ENCODE data around the gene ACAD9.
"Not testable (repeated sequence)": the region's sequence is repeated elsewhere in the genome, so short reads cannot be mapped to it uniquely, and the experiment has no call there.

The ACAD9 gene

DNA sequence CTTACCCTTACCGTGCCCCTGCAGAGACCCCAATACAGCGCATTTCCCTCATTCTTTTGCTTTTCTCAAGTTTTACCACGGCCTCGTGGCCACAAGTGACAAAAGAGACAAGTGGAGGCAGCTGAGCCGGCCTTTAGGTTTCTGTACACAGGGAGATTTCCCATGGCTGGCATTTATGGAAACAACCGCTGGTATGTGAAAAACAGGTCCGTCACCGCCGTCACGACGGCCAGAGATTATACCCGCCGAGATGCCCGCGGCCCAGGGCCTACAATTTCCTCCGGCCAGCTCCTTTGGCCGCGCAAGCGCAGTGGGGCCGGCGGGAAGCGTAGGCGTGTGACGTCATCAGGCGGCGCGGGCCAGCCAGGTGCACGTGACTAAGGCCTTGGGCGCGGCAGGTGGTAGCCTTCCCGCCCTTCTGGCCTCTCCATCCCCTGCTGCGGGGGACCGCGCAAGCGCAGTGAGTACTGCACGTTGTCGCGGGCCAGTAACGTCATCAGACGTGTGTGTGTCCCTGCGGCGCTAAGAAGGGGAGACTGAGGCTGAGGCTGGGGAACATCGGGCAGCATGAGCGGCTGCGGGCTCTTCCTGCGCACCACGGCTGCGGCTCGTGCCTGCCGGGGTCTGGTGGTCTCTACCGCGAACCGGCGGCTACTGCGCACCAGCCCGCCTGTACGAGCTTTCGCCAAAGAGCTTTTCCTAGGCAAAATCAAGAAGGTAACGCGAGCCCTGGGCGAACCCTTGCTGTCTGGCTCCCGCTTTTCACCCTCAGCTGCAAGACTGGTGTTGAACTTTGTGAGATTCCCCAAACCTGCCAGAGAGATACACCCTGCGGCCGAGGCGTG is at the start of gene ACAD9:
Gene ACAD9 (plus strand): TSS at position 496 of the 845 bp plus-strand sequence. CDS start 72 bp downstream, at position 568.
- peak; percentile 97 for DNase-seq (ENCODE audit: extremely low read depth, low read depth)

DNA sequence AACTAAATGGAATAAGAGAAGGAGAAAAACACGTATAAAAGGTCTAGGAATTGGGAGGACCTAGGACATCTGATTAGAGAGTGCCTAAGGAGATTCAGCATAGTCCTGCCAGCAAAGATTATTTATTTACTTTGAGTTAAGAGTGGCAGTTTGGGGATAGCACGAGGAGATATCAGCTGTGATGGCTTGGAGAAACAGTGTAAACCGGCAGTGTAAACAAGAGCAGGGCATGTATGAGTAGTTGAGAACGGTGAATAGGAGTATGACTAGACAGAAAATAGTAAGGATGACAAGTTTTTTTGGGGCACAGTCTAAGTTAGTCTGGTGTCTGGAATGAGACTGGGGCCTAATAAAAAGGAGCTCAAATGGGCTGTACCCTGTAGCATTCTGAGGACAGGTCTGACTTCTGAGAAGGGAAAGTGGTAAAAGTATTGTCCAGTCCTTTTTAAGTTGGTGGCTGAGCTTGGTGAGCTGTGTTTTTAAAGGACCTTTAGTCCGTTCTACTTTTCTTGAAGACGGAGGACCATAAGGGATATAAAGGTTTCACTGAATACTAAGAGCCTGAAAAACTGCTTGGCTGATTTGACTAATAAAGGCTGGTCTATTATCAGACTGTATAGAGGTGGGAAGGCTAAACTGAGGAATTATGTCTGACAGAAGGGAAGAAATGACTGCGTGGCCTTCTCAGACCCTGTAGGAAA is 49.3 kb upstream of the ACAD9 start:
- DNase-seq (ENCODE audit: extremely low read depth, low read depth) = not testable (repeated sequence)

More for the DNA sequence above, at the start of gene ACAD9:
- TF ChIP-seq, protein P1, sequence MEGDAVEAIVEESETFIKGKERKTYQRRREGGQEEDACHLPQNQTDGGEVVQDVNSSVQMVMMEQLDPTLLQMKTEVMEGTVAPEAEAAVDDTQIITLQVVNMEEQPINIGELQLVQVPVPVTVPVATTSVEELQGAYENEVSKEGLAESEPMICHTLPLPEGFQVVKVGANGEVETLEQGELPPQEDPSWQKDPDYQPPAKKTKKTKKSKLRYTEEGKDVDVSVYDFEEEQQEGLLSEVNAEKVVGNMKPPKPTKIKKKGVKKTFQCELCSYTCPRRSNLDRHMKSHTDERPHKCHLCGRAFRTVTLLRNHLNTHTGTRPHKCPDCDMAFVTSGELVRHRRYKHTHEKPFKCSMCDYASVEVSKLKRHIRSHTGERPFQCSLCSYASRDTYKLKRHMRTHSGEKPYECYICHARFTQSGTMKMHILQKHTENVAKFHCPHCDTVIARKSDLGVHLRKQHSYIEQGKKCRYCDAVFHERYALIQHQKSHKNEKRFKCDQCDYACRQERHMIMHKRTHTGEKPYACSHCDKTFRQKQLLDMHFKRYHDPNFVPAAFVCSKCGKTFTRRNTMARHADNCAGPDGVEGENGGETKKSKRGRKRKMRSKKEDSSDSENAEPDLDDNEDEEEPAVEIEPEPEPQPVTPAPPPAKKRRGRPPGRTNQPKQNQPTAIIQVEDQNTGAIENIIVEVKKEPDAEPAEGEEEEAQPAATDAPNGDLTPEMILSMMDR (IDR thresholded peaks at IDR 0.05; ENCODE audit: low read depth, low read length) = no peak

DNA sequence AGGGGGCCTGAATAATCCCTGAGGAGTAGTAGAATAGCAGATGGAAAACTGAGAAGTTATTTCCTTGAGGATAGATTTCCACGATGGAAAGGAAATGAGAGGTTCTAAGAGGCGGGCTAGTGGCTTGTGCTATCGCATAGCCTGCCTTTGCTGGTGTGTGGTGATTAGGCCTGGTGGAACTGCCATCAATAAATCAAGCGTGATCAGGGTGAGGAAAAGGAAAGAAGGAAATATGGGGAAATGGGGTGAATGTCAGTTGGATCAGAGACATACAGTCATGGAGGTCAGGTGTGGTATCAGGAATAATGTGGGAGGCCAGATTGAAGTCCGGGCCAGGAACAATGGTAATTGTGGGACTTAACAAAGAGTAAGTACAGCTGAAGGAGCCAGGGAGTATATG is 48.7 kb upstream of the ACAD9 start:
- DNase-seq (ENCODE audit: extremely low read depth, low read depth) = not testable (repeated sequence)

DNA sequence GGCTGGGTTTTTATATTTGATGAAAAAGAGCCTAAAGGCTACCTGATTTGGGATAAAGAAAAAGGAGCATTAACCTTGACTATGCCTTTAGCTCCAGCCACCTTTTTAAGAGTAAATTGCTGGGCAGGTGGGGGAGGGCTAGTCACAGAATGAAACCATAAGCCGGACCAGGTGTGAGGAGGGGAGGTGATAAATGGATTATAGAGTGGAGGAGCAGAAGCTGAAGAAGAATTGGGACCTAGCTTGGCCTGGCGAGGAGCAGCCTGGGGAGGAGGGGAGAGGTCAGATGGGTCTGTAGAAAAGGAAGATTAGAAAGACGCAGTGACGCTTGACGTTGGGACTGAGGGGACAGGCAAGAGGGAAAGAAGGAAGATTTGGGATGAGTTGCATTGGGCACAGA is 46.4 kb upstream of the ACAD9 start:
- DNase-seq (ENCODE audit: extremely low read depth, low read depth) = not testable (repeated sequence)

DNA sequence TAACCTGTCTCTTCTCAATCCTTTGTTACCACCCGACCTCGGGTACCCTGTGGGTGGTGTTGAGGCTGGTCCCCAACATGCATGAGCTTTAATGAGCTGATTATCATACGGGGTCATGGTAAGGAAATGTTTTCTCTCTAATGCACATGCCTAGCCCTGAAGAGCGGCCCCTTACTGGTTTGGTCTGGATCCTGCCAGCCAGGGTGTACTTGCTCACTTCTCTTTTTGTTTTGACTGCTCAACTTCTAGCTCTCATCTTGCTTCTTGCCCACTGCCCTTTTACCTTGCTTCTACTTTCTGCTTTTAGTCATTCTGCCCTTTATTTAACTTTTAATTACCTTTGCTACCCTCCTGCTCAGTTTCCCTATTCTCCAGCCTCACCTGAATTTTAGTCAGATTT is 44.3 kb upstream of the ACAD9 start:
- DNase-seq (ENCODE audit: extremely low read depth, low read depth) = no peak
- TF ChIP-seq, protein P1 (IDR thresholded peaks at IDR 0.05; ENCODE audit: low read depth, low read length) = no peak

DNA sequence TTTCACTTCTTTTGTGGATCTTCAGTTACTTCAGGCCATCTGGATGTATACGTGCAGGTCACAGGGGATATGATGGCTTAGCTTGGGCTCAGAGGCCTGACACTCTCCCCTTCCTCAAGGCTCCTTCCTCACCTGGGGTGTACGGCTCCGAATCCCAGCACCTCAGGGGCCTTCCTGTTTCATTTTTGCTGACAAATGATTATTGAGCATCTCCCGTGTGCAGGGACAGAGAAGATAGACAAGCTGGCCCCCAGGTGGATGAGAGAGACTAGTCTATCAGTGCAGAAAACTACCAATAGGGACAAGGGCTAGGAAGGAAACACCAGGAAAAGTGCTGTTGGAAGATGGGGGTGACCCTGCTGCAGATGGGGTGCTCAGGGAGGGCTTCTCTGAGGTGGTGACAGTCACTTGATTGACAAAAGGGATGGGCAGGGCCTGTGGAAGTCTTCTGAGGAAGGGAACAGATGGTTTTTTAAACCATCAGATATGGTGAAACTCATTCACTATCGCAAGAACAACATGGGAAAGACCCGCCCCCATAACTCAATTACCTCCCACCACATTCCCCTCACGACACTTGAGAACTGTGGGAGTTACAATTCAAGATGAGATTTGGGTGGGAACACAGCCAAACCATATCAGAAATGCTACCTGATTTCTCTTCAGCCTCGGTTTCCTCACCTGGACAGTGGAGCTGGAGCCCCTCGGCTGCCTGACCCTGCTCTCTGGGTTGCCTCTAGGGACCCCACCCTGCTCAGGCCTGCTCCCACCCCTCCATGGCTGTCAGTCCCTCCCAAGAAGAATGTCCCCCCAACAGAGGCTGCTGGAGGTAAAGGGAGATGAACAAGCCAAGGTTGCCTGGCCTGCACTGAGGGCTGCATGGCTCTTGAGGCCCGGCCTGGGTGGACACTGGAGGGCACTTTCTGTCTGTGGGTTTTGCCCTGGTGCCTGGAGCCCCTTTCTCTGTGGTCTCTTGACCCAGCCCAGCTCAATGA is 37.2 kb upstream of the ACAD9 start:
- TF ChIP-seq, protein P1 (IDR thresholded peaks at IDR 0.05; ENCODE audit: low read depth, low read length) = no peak
- DNase-seq (ENCODE audit: extremely low read depth, low read depth) = no peak

DNA sequence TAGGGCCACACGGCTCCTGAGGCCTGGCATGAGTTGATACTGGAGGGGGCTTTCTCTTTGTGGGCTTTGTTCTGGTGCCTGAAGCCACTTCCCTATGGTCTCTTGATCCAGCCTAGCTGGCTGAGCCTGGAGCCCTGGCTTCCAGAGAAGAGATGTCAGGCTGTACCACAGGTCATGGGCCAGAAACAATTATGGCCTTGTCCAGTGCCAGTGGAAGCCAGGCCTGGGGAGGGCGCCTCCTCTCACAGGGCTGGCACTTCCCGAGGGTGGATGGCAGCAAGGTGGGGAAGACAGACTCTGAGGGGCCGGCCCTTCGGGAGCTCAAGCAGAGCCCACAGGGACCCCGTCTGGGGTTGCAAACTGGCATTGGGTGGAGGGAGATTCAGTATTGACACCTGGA is 34.9 kb upstream of the ACAD9 start:
- DNase-seq (ENCODE audit: extremely low read depth, low read depth) = no peak
- TF ChIP-seq, protein P1 (IDR thresholded peaks at IDR 0.05; ENCODE audit: low read depth, low read length) = no peak

DNA sequence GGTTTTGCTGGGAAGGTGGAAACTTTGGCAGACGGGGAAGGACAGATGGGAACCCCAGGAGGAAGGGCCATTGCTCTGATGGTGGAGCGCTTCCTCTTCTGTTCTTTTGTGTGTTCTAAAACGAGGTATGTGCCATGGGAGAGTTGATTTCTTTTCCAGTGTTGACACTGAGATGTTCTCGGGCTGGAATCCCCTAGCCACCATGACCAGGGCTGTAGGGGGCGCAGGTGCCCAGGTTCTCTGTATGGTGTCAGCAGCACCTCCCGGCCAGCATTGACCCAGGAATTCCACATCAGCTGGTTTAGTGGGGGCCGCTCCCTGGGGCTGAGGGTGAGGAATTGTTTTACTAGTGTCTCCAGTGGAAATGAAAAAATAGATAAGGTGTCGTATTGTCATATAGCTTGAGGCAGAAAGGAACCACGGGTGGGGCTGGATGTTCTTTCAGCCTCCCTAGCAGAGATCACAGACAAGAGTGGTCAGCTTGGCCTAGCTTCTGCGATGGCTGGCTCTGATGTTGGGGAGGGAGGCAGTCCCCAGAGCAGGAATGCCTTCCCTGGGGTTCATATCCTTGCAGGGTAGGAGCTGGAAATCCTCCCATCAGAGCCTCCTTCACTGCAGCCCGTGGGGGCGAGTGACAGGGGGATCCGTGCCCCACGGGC is 34.2 kb upstream of the ACAD9 start:
- no peak for DNase-seq (ENCODE audit: extremely low read depth, low read depth)
- TF ChIP-seq, protein P1 (IDR thresholded peaks at IDR 0.05; ENCODE audit: low read depth, low read length) = 0 out of 2 replicates have a peak, but pooled peaks have one; percentile 0
